Embryonic facial prominence (tissue), 1 donor: Measurements from ENCODE around the gene KRTAP4-2.
"Not testable (repeated sequence)": the region's sequence is repeated elsewhere in the genome, so short reads cannot be mapped to it uniquely, and the experiment has no call there.

ENCODE experiments used
- DNase-seq: peaks from one replicate; pipeline ENCODE4 v3.0.0-alpha.2; 2016; ENCODE audit errors: extremely low spot score

KRTAP4-2 gene

GRCh38 chr17:41177727-41178271 lies at the start of gene KRTAP4-2:
TSS of gene KRTAP4-2 (minus strand) at chr17:41178221. CDS start at chr17:41178164, 57 bp downstream.
- no peak for DNase-seq

- DNase-seq = not testable (repeated sequence)
Observed at GRCh38 chr17:41226598-41227095, 48.6 kb upstream of the KRTAP4-2 start, which contains the start of gene KRTAP9-2. TSS of gene KRTAP9-2 (plus strand) at chr17:41226648. CDS start at chr17:41226655, 7 bp downstream.

- DNase-seq = no peak
Observed at GRCh38 chr17:41226051-41226450, 48.0 kb upstream of the KRTAP4-2 start.

DNA sequence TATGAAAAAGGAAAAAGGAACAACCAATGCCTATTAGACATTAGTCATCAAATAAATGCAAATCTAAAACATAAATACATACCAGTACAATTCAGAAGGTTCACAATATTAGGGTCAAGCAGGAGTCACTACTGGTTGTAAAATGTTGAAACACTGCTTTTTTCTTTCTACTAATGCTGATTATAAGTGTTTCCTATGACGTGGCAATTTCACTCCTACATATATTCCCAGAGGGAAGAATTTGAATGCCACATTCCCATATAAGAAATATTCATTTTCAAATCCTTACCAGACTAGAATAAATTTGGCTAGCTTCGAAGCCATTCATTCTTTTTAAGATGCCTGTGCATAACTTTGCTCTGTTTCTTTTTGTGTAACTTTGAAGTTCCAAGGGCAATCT lies 45.8 kb upstream of the KRTAP4-2 start:
- DNase-seq = no peak

- no peak for DNase-seq
Observed at GRCh38 chr17:41215681-41216080, 37.7 kb upstream of the KRTAP4-2 start.

GRCh38 chr17:41212524-41213169 lies 34.6 kb upstream of the KRTAP4-2 start:
- no peak for DNase-seq

DNA sequence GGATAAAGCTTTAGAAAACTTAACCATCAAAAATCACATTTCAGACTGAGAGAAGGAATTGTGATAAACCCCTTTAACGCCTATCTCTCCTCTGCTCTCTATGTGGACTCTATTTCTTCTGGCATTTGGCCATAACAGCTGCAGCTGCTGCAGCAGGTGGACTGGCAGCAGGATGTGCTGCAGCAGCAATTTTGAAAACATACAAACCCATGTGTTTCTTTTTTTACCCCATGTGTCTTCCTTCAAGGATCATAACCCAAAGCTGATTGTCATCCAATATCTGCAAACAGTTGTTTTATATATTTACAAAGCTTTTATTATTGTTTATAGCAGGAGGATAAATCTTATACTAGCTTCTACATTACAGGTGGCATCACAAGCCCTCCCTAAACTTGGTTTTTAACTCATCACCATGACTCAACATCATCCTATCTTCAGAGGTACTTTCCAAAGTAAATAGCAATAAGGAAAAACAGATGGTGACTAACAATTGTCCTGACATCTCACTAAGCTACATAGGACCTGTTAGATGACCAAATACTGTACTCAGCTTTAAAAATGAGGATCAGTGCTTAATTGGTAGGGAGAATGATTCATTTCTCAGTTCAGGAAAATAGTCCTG lies 33.9 kb upstream of the KRTAP4-2 start:
- DNase-seq = no peak

- no peak for DNase-seq
Observed at GRCh38 chr17:41199421-41200078, 21.5 kb upstream of the KRTAP4-2 start.

- no peak for DNase-seq
Observed at GRCh38 chr17:41196068-41196467, 18.0 kb upstream of the KRTAP4-2 start.

DNA sequence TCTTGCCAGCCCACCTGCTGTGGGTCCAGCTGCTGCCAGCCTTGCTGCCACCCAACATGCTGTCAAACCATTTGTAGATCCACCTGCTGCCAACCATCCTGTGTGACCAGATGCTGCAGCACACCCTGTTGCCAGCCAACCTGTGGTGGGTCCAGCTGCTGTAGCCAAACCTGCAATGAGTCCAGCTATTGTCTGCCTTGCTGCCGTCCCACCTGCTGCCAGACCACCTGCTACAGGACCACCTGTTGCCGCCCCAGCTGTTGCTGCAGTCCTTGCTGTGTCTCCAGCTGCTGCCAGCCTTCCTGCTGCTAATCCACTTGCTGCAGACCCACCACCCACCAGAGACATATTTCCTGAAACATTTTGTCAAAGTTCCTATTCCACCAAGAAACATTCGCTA lies 12.3 kb upstream of the KRTAP4-2 start:
- DNase-seq = no peak

- not testable (repeated sequence) for DNase-seq
Observed at GRCh38 chr17:41189837-41190318, 11.9 kb upstream of the KRTAP4-2 start, which contains the start of gene KRTAP9-1. TSS of gene KRTAP9-1 (plus strand) at chr17:41189887. CDS start at chr17:41189887, 0 bp downstream.

DNA sequence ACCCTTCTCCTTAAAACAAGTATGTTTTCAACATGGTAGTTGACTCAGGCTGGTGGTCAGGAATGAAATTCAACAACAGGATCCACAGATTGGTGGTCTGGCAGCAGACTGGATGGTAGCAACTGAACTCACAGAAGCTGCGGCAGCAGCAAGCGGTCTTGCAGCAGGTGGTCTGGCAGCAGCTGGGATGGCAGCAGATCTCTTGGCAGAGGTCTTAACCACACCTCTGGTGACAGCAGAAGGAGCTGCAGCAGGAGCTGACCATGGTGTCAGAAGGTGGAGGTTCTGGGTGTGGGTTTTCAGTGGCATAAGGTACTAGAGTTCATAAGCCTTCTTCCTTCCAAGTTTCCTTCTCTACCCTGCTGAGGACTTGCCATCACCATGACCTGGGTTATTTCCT lies 8.9 kb upstream of the KRTAP4-2 start:
- DNase-seq = no peak

DNA sequence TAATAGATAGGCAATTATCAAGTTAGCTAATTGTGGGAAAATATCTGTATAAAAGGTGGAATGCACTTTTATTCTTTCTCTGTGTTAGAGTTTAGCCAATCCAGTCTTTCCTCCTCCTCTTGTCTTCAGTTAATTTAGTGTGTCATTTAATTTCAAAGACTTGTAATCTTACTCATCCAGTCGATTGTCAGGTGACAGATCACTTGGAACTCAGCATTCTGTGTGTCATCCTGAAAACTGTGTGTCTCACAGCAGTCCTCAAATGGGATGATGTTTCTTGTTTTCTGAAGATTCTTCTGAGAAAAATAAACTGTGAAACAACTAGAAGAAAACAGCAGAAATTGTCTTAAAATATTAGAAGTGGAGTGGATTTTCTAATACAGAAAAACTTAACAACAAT lies 7.0 kb upstream of the KRTAP4-2 start:
- DNase-seq = no peak

- no peak for DNase-seq
Observed at GRCh38 chr17:41184480-41184961, 6.5 kb upstream of the KRTAP4-2 start, which contains the start of gene KRTAP4-1. TSS of gene KRTAP4-1 (minus strand) at chr17:41184911. CDS start at chr17:41184854, 57 bp downstream.

DNA sequence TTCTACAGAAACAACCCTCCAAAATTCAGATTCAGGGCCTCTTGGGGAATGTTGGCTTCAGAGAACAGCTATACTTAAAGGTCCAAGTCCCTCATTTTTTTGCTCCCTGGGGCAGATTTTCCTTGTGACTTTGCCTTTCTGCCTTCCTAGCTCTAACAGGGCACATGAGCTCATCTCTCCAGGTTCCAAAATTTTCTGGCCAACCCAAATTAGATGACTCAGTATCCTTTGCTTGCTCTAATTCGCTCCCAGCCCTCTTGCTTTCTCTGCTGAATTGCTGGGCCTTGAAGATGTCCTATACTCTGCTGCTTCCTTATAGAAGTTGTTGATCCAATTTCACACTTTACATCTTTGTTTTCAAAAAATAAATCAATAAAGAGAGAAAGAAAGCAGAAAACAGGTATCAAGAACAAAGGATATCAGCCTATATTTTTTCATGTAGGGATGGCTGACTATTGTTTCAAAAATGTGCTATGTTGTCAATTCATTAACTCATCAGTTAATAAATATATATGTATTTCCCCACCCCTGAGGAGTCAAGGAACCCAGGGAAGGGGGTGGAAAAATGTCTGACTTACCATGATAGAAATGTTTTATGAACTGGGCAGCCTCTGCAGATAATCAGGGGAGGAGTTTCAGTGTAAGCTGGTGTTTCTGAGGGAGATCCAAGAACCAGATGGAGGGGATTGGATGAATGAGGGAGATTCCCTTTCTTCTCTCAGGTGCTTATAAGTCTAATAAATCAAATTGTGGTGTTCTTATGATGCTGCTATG lies 1.0 kb upstream of the KRTAP4-2 start:
- DNase-seq = no peak

DNA sequence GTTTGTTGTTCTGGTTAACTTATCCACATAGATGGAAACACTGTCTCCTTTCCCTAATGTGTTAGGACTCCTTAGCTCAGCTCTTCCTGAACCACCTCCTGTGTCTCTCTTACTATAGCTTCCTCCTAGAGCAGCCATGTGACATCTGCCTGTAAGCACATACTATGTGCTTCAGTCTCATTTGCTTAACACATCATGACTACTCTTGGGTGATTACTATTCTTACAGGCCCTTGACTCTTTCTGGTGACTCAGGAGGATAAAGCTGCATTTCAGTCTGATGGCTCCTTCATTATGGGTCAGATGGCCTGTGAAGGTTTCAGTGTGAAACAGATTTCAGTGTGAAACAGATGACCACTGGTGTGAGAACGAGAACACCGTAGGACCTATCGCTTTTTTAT lies 320 bp upstream of the KRTAP4-2 start:
- no peak for DNase-seq

DNA sequence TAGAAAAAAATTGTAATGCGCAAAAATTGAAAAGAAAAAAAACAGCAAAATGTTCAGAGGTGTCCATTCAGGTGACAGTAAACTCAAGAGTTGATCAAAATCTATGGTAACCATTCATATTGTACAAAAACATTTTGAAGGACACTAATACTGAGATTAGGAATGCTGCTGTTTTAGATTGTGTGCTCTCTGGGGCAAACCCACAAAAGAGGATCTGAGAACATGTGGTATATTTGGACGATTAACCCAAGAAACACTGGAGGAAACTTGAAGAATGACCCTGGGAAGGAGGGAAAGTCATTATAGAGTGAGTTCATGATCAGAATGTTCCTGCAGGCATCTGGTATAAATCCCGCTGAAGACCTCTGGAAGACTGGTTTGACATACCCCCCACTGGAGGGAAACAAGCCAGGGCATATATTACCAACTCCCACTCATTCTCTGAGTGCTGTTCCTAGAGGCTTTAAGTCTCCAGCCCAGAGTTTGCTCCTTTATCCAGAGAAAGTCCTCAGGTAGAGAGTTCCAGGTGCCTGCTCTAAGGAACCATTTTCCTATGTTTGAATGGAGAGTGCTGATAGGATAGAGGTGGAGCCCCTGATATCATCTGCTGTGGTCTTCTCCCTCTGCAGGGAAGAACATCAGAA lies 1.2 kb downstream of the KRTAP4-2 start:
- DNase-seq = no peak

DNA sequence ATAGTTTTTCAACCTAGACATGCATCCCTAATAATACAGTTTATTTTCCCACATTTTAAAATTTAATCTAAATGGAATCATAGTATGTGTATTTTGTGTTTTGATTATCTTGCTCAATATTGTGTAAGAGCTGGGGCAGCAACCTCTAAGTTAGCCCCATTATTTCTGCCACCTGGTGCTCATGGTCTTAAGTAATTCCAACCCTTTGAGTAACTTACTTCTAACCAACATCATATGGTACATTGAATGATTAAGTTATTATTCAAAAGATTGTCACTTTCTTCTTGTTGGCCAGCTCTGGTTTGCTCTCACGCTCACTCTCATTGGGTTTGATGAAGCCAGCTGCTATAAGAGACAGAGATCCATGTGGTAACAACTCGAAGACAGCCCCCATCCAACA lies 6.1 kb downstream of the KRTAP4-2 start:
- DNase-seq = no peak

DNA sequence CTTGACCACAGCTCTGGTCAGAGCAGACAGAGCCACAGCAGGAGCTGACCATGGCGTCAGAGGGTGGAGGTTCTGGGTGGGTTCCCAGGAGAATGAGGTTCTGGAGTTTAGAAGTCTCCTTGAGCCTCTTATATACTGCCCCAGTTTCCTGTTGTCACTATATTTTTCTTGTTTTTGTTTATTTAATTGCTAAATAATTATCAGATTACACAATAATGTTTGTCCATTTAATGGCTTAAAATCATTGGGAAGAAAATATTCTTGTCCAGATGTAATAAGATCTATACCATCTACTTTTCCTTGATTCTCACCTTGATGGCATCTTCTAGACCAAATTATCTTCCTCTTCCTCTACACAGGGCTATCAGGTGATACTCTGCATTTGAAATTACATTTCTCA lies 9.9 kb downstream of the KRTAP4-2 start, which contains the start of gene KRTAP4-3:
KRTAP4-3 (minus strand) TSS at position 101 of the 400 bp plus-strand sequence; CDS start at position 52, 49 bp downstream.
- DNase-seq = no peak

- DNase-seq = no peak
Observed at GRCh38 chr17:41167561-41167960, 10.5 kb downstream of the KRTAP4-2 start.
